HEK293 (cell line): ENCODE data around the gene HEATR5A.

Experiments
- CTCF ChIA-PET: fragments of 350-600 bp; formaldehyde crosslinking; extraction: SDS; loops from one replicate; lab custom pipeline; 2021; ENCODE audit warnings: antibody characterized with exemption; lab: Yijun Ruan, JAX
- POLR2A ChIA-PET: fragments of 300-600 bp; formaldehyde crosslinking; extraction: SDS; loops from one replicate; lab custom pipeline; 2020; ENCODE audit warnings: antibody characterized with exemption, inconsistent platforms; lab: Yijun Ruan, JAX
- H3K27ac ChIP-seq: fragments of 200-500 bp; sonication (Bioruptor generic); 2 replicates; pipeline ENCODE4 v1.5.1; 2014; ENCODE audit warnings: low read depth, low read length, control low read depth, inconsistent platforms; ENCODE audit errors: extremely low read depth
- H3K36me3 ChIP-seq, 2 experiments: fragments of 200-500 bp in 1 of 2; sonication (Bioruptor generic) in 1 of 2; 1 replicate in 1 of 2; 2 replicates in 1 of 2; pipeline ENCODE4 v1.5.1; 2014 to 2017; ENCODE audit warnings: inconsistent platforms in 2 of 2, low read length in 2 of 2; ENCODE audit not compliant: control insufficient read depth in 2 of 2, insufficient read depth in 1 of 2
- H3K4me1 ChIP-seq: fragments of 200-500 bp; sonication (Bioruptor generic); 2 replicates; pipeline ENCODE4 v1.5.1; 2014; ENCODE audit warnings: mild to moderate bottlenecking, low read length, inconsistent platforms; ENCODE audit not compliant: control insufficient read depth, insufficient read depth
- H3K4me3 ChIP-seq: 2 replicates; pipeline ENCODE4 v1.5.1; 2011; ENCODE audit warnings: low read depth, mild to moderate bottlenecking, control low read depth, low read length, moderate library complexity
- H3K9me3 ChIP-seq: fragments of 200-500 bp; sonication (Bioruptor generic); 2 replicates; pipeline ENCODE4 v1.5.1; 2014; ENCODE audit warnings: low read depth, low read length, inconsistent platforms; ENCODE audit not compliant: control insufficient read depth, insufficient read depth
- HOXD13 ChIP-seq: sonication (generic); formaldehyde crosslinking; IDR thresholded peaks from 2 replicates; pipeline ENCODE4 v1.8.0; 2022; ENCODE audit warnings: missing genetic modification reagents, borderline replicate concordance
- PRDM10 ChIP-seq: fragments of 450-650 bp; formaldehyde crosslinking; IDR thresholded peaks from 2 replicates; pipeline ENCODE4 v1.5.1; 2016; ENCODE audit warnings: missing biosample characterization, missing genetic modification characterization
- YY1 ChIP-seq: fragments of 450-650 bp; formaldehyde crosslinking; IDR thresholded peaks from 2 replicates; pipeline ENCODE4 v1.5.1; 2018; ENCODE audit warnings: missing biosample characterization, missing genetic modification characterization
- ZBTB10 ChIP-seq: fragments of 450-650 bp; formaldehyde crosslinking; IDR thresholded peaks from 2 replicates; pipeline ENCODE4 v1.5.1; 2016; ENCODE audit warnings: missing biosample characterization, missing genetic modification characterization
- ZBTB11 ChIP-seq: fragments of 450-650 bp; formaldehyde crosslinking; conservative IDR thresholded peaks from 2 replicates; pipeline ENCODE4 v1.5.1; 2016; ENCODE audit warnings: low read depth, missing biosample characterization, missing genetic modification characterization
- ZBTB21 ChIP-seq: fragments of 450-650 bp; formaldehyde crosslinking; IDR thresholded peaks from 2 replicates; pipeline ENCODE4 v1.5.1; 2017; ENCODE audit warnings: missing biosample characterization, missing genetic modification characterization
- ZEB2 ChIP-seq: fragments of 450-650 bp; formaldehyde crosslinking; IDR thresholded peaks from 2 replicates; pipeline ENCODE4 v1.5.1; 2016; ENCODE audit warnings: missing biosample characterization, missing genetic modification characterization
- ZNF133 ChIP-seq: fragments of 450-650 bp; formaldehyde crosslinking; IDR thresholded peaks from 2 replicates; pipeline ENCODE4 v1.5.1; 2016; ENCODE audit warnings: missing biosample characterization, missing genetic modification characterization
- ZNF174 ChIP-seq: fragments of 450-650 bp; formaldehyde crosslinking; IDR thresholded peaks from 2 replicates; pipeline ENCODE4 v1.5.0; 2017; ENCODE audit warnings: missing biosample characterization, mild to moderate bottlenecking, missing genetic modification characterization
- ZNF530 ChIP-seq: fragments of 450-650 bp; formaldehyde crosslinking; IDR thresholded peaks from 2 replicates; pipeline ENCODE4 v1.5.1; 2016; ENCODE audit warnings: low read depth, missing biosample characterization, missing genetic modification characterization
- ZNF580 ChIP-seq: fragments of 450-650 bp; formaldehyde crosslinking; IDR thresholded peaks from 2 replicates; pipeline ENCODE4 v1.5.1; 2016; ENCODE audit warnings: missing biosample characterization, missing genetic modification characterization
- ZNF692 ChIP-seq: fragments of 450-650 bp; formaldehyde crosslinking; IDR thresholded peaks from 2 replicates; pipeline ENCODE4 v1.5.1; 2016; ENCODE audit warnings: missing biosample characterization, missing genetic modification characterization
- ZNF768 ChIP-seq: fragments of 450-650 bp; formaldehyde crosslinking; IDR thresholded peaks from 2 replicates; pipeline ENCODE4 v1.5.1; 2018; ENCODE audit warnings: missing biosample characterization, mild to moderate bottlenecking, missing genetic modification characterization
- ZNF830 ChIP-seq: fragments of 450-650 bp; IDR thresholded peaks from 2 replicates; pipeline ENCODE4 v1.5.0; 2018; ENCODE audit warnings: missing biosample characterization, missing genetic modification characterization, low read depth, mild to moderate bottlenecking, moderate library complexity
- ZNF837 ChIP-seq: fragments of 450-650 bp; formaldehyde crosslinking; IDR thresholded peaks from 2 replicates; pipeline ENCODE4 v1.5.1; 2016; ENCODE audit warnings: missing biosample characterization, missing genetic modification characterization

HEATR5A gene

GRCh38 chr14:31449136-31449535 is 28.8 kb upstream of the HEATR5A start (continued):
- no peak for TF ChIP-seq ZBTB11 (tag by site-specific recombination)
- TF ChIP-seq ZNF580 = no peak
- no peak for TF ChIP-seq ZBTB21 (tag by site-specific recombination)
- TF ChIP-seq ZNF692 = no peak
- no peak for TF ChIP-seq ZNF768 (tag by site-specific recombination)
- no peak for TF ChIP-seq ZBTB10 (tag by site-specific recombination)
- TF ChIP-seq, all 188 proteins: peak for 0

GRCh38 chr14:31445703-31446102 is 25.4 kb upstream of the HEATR5A start:
- no peak overlapping the region for H3K4me3 ChIP-seq
- TF ChIP-seq ZNF837 (tag by site-specific recombination) (no peak), ZNF530 (tag by site-specific recombination) (no peak), ZNF133 (no peak), PRDM10 (tag by site-specific recombination) (no peak), ZNF830 (no peak), YY1 (no peak), ZEB2 (no peak), HOXD13 (no peak), ZNF174 (tag by site-specific recombination) (no peak)
- H3K36me3 ChIP-seq = peaks cover 12 to 19% of the 10 kb centered on the region in 2 experiments
- H3K4me1 ChIP-seq = no peaks in the 10 kb centered on the region
- no peaks in the 10 kb centered on the region for H3K9me3 ChIP-seq
- no peak overlapping the region for H3K27ac ChIP-seq
- ChIA-PET CTCF (interaction anchor here (0.7 to 1.0 kb wide), 2 partner anchors 9 to 417 kb away, joined by 3 read pairs; no protein-coding TSS in a partner anchor), POLR2A (no interaction called here)
